ENCODE data around the gene HIVEP3.
A peak's percentile ranks its signal among the peaks of the same experiment; 100 is the strongest.

The HIVEP3 gene

DNA sequence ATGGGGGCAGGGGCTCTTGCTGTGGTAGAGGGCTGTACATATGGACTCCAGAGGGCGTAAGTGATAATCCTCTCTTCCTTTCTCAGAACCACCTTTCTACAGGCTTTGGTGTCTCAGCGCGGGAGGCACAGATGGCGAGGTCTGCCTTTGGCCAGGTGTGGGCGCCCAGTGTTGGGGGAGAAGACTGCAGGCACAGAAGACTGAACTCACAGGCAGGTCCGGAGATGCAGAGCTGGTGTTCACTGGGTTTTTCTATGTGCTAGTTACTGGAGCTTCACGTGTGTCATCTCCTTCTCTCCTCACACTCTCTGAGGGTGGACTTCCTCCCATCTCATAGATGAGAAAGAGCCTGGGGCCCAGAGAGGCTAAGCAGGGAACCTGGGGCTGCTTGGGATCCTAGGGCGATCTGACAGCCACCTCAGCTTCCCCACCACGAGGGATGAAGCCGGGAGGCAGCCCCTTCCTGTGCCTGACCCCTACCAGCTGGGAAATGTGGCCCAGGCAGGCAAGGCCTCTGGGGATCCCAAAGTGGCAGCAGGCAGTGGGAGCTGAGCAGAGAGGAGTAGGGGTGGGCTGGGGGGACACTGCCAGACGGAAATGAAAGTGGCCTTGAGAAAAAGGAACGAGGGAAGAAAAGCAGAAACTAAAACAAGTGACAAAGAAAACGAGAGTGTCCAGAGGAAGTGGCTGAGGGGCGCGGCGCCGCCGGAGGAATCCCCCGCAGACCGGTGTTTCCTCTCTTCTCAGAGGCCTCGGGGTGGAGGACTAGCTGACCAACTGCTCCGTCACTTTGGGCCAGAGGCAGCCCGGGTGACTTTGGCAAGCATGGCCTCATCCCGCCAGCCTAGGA is 191.6 kb downstream of the HIVEP3 start:
- Histone ChIP-seq H3K23ac (ENCODE audit: low read depth, low read length, poor library complexity) (no peak overlapping the region), H2BK12ac (ENCODE audit: low read length) (no peak overlapping the region), H2BK5ac (ENCODE audit: low read length) (no peak overlapping the region), H3K9ac (ENCODE audit: low read depth, low read length, poor library complexity) (no peak overlapping the region), H4K8ac (ENCODE audit: low read depth, low read length) (no peak overlapping the region), H4K91ac (ENCODE audit: low read depth, low read length, poor library complexity) (no peak overlapping the region), H3K9me3 (replicated peaks in 1 of 2; ENCODE audit: control insufficient read depth in 2 of 2, insufficient read depth in 1 of 2, low read depth in 1 of 2, low read length in 2 of 2) (no peaks in the 10 kb centered on the region), H3K4me2 (ENCODE audit: insufficient read depth, low read length, poor library complexity, severe bottlenecking) (no peak overlapping the region), H3K14ac (ENCODE audit: low read length) (no peak overlapping the region), H2BK15ac (ENCODE audit: low read length) (no peak overlapping the region), H3K27ac (replicated peaks; ENCODE audit: low read length) (no peak overlapping the region), H3K79me1 (ENCODE audit: low read depth, low read length) (no peaks in the 10 kb centered on the region), H2BK120ac (ENCODE audit: low read depth, low read length) (no peak overlapping the region), H3K4ac (ENCODE audit: low read length) (no peak overlapping the region), H3K36me3 (replicated peaks in 1 of 2; ENCODE audit: control insufficient read depth in 2 of 2, insufficient read depth in 2 of 2, low read length in 2 of 2) (no peaks in the 10 kb centered on the region), H3K4me3 (ENCODE audit: low read length in 2 of 2) (no peak overlapping the region), H3K18ac (ENCODE audit: low read length) (no peak overlapping the region), H3K4me1 (ENCODE audit: control insufficient read depth in 2 of 2, insufficient read depth in 1 of 2, low read depth in 1 of 2, low read length in 2 of 2) (peaks cover 0 to 5% of the 10 kb centered on the region in 2 donors), H2AFZ (ENCODE audit: low read length) (peak overlapping the region; percentile 54), H2AK5ac (ENCODE audit: low read depth, low read length) (peak overlapping the region; percentile 2), H3K27me3 (ENCODE audit: control insufficient read depth in 3 of 3, insufficient read depth in 3 of 3, low read depth in 1 of 3, low read length in 3 of 3) (peaks cover 0 to 4% (median 0%) of the 10 kb centered on the region in 3 experiments)
- no peak for DNase-seq (ENCODE audit: low spot score)
- no CpG with 5 or more reads among the region's 24 CpGs for WGBS, 2 donors (ENCODE audit: extremely low coverage in 2 of 2, insufficient read length in 2 of 2, insufficient replicate concordance in 1 of 2)

DNA sequence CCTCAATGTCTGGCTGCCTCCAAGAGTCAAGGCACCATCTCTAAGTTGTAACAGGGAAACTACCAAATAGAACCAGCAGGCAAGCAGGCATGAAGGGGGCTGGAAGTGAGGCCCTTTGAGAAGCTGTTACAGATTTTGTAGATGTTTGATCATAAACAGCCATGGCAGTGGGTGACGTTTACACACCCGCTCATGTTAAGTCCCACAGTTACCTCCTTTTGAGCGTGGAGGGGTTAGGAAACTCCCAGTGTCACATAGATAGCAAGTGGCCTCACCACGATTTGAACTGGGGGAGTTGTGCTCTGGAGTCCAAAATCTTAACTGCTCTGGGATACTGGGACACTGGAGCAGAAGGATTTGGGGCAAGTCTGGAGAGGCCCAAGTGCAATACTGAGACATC is 192.4 kb downstream of the HIVEP3 start:
- Histone ChIP-seq H3K4me1 (ENCODE audit: control insufficient read depth in 2 of 2, insufficient read depth in 1 of 2, low read depth in 1 of 2, low read length in 2 of 2) (peaks cover 0 to 5% of the 10 kb centered on the region in 2 donors), H2BK15ac (ENCODE audit: low read length) (no peak overlapping the region), H3K9ac (ENCODE audit: low read depth, low read length, poor library complexity) (no peak overlapping the region), H3K23ac (ENCODE audit: low read depth, low read length, poor library complexity) (no peak overlapping the region), H3K79me1 (ENCODE audit: low read depth, low read length) (no peaks in the 10 kb centered on the region), H4K91ac (ENCODE audit: low read depth, low read length, poor library complexity) (no peak overlapping the region), H3K9me3 (replicated peaks in 1 of 2; ENCODE audit: control insufficient read depth in 2 of 2, insufficient read depth in 1 of 2, low read depth in 1 of 2, low read length in 2 of 2) (no peaks in the 10 kb centered on the region), H3K14ac (ENCODE audit: low read length) (no peak overlapping the region), H2BK12ac (ENCODE audit: low read length) (no peak overlapping the region), H3K18ac (ENCODE audit: low read length) (no peak overlapping the region), H3K36me3 (replicated peaks in 1 of 2; ENCODE audit: control insufficient read depth in 2 of 2, insufficient read depth in 2 of 2, low read length in 2 of 2) (no peaks in the 10 kb centered on the region), H3K4ac (ENCODE audit: low read length) (no peak overlapping the region), H4K8ac (ENCODE audit: low read depth, low read length) (no peak overlapping the region), H2AFZ (ENCODE audit: low read length) (no peak overlapping the region), H2BK5ac (ENCODE audit: low read length) (no peak overlapping the region), H2AK5ac (ENCODE audit: low read depth, low read length) (no peak overlapping the region), H3K4me2 (ENCODE audit: insufficient read depth, low read length, poor library complexity, severe bottlenecking) (no peak overlapping the region), H3K27ac (replicated peaks; ENCODE audit: low read length) (no peak overlapping the region), H2BK120ac (ENCODE audit: low read depth, low read length) (no peak overlapping the region), H3K4me3 (ENCODE audit: low read length in 2 of 2) (no peak overlapping the region), H3K27me3 (ENCODE audit: control insufficient read depth in 3 of 3, insufficient read depth in 3 of 3, low read depth in 1 of 3, low read length in 3 of 3) (peaks cover 0 to 4% (median 0%) of the 10 kb centered on the region in 3 experiments)
- WGBS, 2 donors (ENCODE audit: extremely low coverage in 2 of 2, insufficient read length in 2 of 2, insufficient replicate concordance in 1 of 2), result no CpG with 5 or more reads among the region's 4 CpGs
- no peak for DNase-seq (ENCODE audit: low spot score)

DNA sequence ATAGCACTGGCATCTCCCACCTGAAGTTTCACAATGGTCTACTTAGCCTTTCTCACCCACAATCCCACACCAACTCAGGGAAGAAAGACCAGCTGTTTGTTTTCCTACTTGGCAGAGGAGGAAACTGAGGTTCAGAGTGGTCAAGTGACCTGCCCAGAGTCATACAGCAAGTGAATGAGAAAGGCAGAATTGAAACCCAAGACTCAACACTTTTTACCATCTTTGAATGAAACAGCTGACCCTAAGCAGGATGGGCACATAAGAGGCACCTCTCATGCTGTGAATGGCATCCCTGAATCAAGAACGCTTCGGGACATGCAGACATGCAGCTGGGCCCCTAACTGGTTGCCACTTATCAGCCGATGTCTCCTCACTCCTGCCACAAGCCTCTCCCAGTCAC is 193.8 kb downstream of the HIVEP3 start:
- Histone ChIP-seq H2BK15ac (ENCODE audit: low read length) (no peak overlapping the region), H3K9me3 (replicated peaks in 1 of 2; ENCODE audit: control insufficient read depth in 2 of 2, insufficient read depth in 1 of 2, low read depth in 1 of 2, low read length in 2 of 2) (no peaks in the 10 kb centered on the region), H2BK120ac (ENCODE audit: low read depth, low read length) (no peak overlapping the region), H3K18ac (ENCODE audit: low read length) (no peak overlapping the region), H3K4me1 (ENCODE audit: control insufficient read depth in 2 of 2, insufficient read depth in 1 of 2, low read depth in 1 of 2, low read length in 2 of 2) (peaks cover 0 to 5% of the 10 kb centered on the region in 2 donors), H3K36me3 (replicated peaks in 1 of 2; ENCODE audit: control insufficient read depth in 2 of 2, insufficient read depth in 2 of 2, low read length in 2 of 2) (no peaks in the 10 kb centered on the region), H3K4me3 (ENCODE audit: low read length in 2 of 2) (no peak overlapping the region), H3K27me3 (ENCODE audit: control insufficient read depth in 3 of 3, insufficient read depth in 3 of 3, low read depth in 1 of 3, low read length in 3 of 3) (peaks cover 0 to 4% (median 0%) of the 10 kb centered on the region in 3 experiments), H3K79me1 (ENCODE audit: low read depth, low read length) (no peaks in the 10 kb centered on the region), H2AFZ (ENCODE audit: low read length) (no peak overlapping the region), H2BK5ac (ENCODE audit: low read length) (no peak overlapping the region), H3K9ac (ENCODE audit: low read depth, low read length, poor library complexity) (no peak overlapping the region), H3K27ac (replicated peaks; ENCODE audit: low read length) (no peak overlapping the region), H2BK12ac (ENCODE audit: low read length) (no peak overlapping the region), H3K14ac (ENCODE audit: low read length) (no peak overlapping the region), H4K91ac (ENCODE audit: low read depth, low read length, poor library complexity) (no peak overlapping the region), H3K4me2 (ENCODE audit: insufficient read depth, low read length, poor library complexity, severe bottlenecking) (no peak overlapping the region), H3K23ac (ENCODE audit: low read depth, low read length, poor library complexity) (no peak overlapping the region), H2AK5ac (ENCODE audit: low read depth, low read length) (no peak overlapping the region), H4K8ac (ENCODE audit: low read depth, low read length) (no peak overlapping the region), H3K4ac (ENCODE audit: low read length) (no peak overlapping the region)
- no peak for DNase-seq (ENCODE audit: low spot score)
- WGBS, 2 donors (ENCODE audit: extremely low coverage in 2 of 2, insufficient read length in 2 of 2, insufficient replicate concordance in 1 of 2), result no CpG with 5 or more reads among the region's 3 CpGs

DNA sequence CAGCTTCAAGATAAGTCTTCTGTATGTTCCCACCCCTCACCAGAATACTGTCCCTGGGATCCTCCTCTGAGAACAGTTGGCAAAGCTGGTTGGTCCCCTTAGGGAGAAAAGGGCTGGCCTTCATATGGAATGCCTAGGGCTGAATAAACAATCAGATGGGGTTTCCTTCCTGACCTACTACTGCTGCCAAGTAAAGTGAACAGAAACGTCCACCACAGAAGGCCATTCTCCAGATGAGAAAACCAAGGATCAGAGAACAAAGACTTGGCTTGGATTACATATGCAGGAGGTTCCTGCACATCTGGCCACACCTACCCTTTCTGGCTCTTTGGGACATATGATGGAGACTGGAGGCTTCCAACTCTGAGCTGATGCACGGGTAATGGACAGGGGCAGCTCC is 194.5 kb downstream of the HIVEP3 start:
- no CpG with 5 or more reads among the region's 2 CpGs for WGBS, 2 donors (ENCODE audit: extremely low coverage in 2 of 2, insufficient read length in 2 of 2, insufficient replicate concordance in 1 of 2)
- Histone ChIP-seq H3K36me3 (replicated peaks in 1 of 2; ENCODE audit: control insufficient read depth in 2 of 2, insufficient read depth in 2 of 2, low read length in 2 of 2) (no peaks in the 10 kb centered on the region), H3K79me1 (ENCODE audit: low read depth, low read length) (no peaks in the 10 kb centered on the region), H3K4me2 (ENCODE audit: insufficient read depth, low read length, poor library complexity, severe bottlenecking) (no peak overlapping the region), H3K4me3 (ENCODE audit: low read length in 2 of 2) (no peak overlapping the region), H2BK12ac (ENCODE audit: low read length) (no peak overlapping the region), H3K9me3 (replicated peaks in 1 of 2; ENCODE audit: control insufficient read depth in 2 of 2, insufficient read depth in 1 of 2, low read depth in 1 of 2, low read length in 2 of 2) (no peaks in the 10 kb centered on the region), H3K27ac (replicated peaks; ENCODE audit: low read length) (no peak overlapping the region), H2BK5ac (ENCODE audit: low read length) (no peak overlapping the region), H3K4ac (ENCODE audit: low read length) (no peak overlapping the region), H3K9ac (ENCODE audit: low read depth, low read length, poor library complexity) (no peak overlapping the region), H2BK15ac (ENCODE audit: low read length) (no peak overlapping the region), H3K23ac (ENCODE audit: low read depth, low read length, poor library complexity) (no peak overlapping the region), H2BK120ac (ENCODE audit: low read depth, low read length) (no peak overlapping the region), H3K27me3 (ENCODE audit: control insufficient read depth in 3 of 3, insufficient read depth in 3 of 3, low read depth in 1 of 3, low read length in 3 of 3) (peaks cover 0 to 4% (median 0%) of the 10 kb centered on the region in 3 experiments), H2AK5ac (ENCODE audit: low read depth, low read length) (no peak overlapping the region), H3K4me1 (ENCODE audit: control insufficient read depth in 2 of 2, insufficient read depth in 1 of 2, low read depth in 1 of 2, low read length in 2 of 2) (peaks cover 0 to 3% of the 10 kb centered on the region in 2 donors), H3K18ac (ENCODE audit: low read length) (no peak overlapping the region), H4K8ac (ENCODE audit: low read depth, low read length) (no peak overlapping the region), H3K14ac (ENCODE audit: low read length) (no peak overlapping the region), H4K91ac (ENCODE audit: low read depth, low read length, poor library complexity) (no peak overlapping the region), H2AFZ (ENCODE audit: low read length) (no peak overlapping the region)
- no peak for DNase-seq (ENCODE audit: low spot score)
